GM19452 (cell line): ENCODE data around the gene SOAT2.
"Not testable (repeated sequence)": the region's sequence is repeated elsewhere in the genome, so short reads cannot be mapped to it uniquely, and the experiment has no call there.

Experiments used
- ATAC-seq: cut with Tn5 transposase; IDR thresholded peaks from one replicate; pipeline ENCODE4 v1.9.1; 2021; ENCODE audit not compliant: unreplicated experiment

SOAT2 gene

GRCh38 chr12:53101931-53102781 lies 1.1 kb upstream of the SOAT2 start:
- ATAC-seq = no peak

- ATAC-seq = no peak
Observed at GRCh38 chr12:53103860-53104305, 597 bp downstream of the SOAT2 start.

- no peak for ATAC-seq
Observed at GRCh38 chr12:53105256-53105655, 2.0 kb downstream of the SOAT2 start.

GRCh38 chr12:53105712-53106439 lies 2.6 kb downstream of the SOAT2 start:
- ATAC-seq = no peak

- ATAC-seq = no peak
Observed at GRCh38 chr12:53107122-53107521, 3.8 kb downstream of the SOAT2 start.

GRCh38 chr12:53112431-53112830 lies 9.1 kb downstream of the SOAT2 start:
- ATAC-seq = not testable (repeated sequence)

GRCh38 chr12:53113136-53113705 lies 9.9 kb downstream of the SOAT2 start:
- ATAC-seq = no peak

GRCh38 chr12:53113951-53114350 lies 10.7 kb downstream of the SOAT2 start:
- ATAC-seq = no peak

- ATAC-seq = no peak
Observed at GRCh38 chr12:53115112-53115890, 12.0 kb downstream of the SOAT2 start.

GRCh38 chr12:53115891-53116648 lies 12.8 kb downstream of the SOAT2 start:
- no peak for ATAC-seq

- ATAC-seq = no peak
Observed at GRCh38 chr12:53118751-53119300, 15.5 kb downstream of the SOAT2 start.

GRCh38 chr12:53120685-53121525 lies 17.6 kb downstream of the SOAT2 start:
- ATAC-seq = no peak

GRCh38 chr12:53122961-53123468 lies 19.7 kb downstream of the SOAT2 start:
- ATAC-seq = no peak

- ATAC-seq = no peak
Observed at GRCh38 chr12:53123578-53124351, 20.5 kb downstream of the SOAT2 start.

- no peak for ATAC-seq
Observed at GRCh38 chr12:53124352-53124723, 21.1 kb downstream of the SOAT2 start.

- ATAC-seq = no peak
Observed at GRCh38 chr12:53127169-53127568, 23.9 kb downstream of the SOAT2 start.

- no peak for ATAC-seq
Observed at GRCh38 chr12:53128780-53129569, 25.7 kb downstream of the SOAT2 start.
